HG03045 (cell line): ENCODE measurements around the gene ZNF785.
"Not testable (repeated sequence)": the region's sequence is repeated elsewhere in the genome, so short reads cannot be mapped to it uniquely, and the experiment has no call there.

Source experiments
- ATAC-seq: cut with Tn5 transposase; IDR thresholded peaks from one replicate; pipeline ENCODE4 v1.9.1; 2021; ENCODE audit warnings: mild to moderate bottlenecking, moderate library complexity; ENCODE audit not compliant: unreplicated experiment

Gene ZNF785

GRCh38 chr16:30585400-30586191, at the start of gene ZNF785:
Gene ZNF785 (minus strand): TSS chr16:30585697. CDS start chr16:30585611, 86 bp downstream.
- ATAC-seq = peak; percentile 85

GRCh38 chr16:30633526-30633925, 48.0 kb upstream of the ZNF785 start:
- ATAC-seq = no peak

DNA sequence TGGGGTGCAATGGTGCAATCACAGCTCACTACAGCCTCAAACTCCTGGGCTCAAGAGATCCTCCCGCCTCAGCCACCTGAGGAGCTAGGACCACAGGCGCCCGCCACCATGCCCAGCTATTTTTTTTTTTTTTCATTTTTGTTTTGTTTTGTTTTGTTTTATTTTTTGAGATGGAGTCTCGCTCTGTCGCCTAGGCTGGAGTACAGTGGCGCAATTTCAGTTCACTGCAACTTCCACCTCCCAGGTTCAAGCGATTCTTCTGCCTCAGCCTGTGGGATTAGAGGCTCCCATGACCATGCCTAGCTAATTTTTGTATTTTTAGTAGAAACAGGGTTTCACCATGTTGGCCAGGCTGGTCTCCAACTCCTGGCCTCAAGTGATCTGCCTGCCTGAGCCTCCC, 47.0 kb upstream of the ZNF785 start:
- not testable (repeated sequence) for ATAC-seq

GRCh38 chr16:30628628-30629540, 43.4 kb upstream of the ZNF785 start:
- ATAC-seq = no peak

DNA sequence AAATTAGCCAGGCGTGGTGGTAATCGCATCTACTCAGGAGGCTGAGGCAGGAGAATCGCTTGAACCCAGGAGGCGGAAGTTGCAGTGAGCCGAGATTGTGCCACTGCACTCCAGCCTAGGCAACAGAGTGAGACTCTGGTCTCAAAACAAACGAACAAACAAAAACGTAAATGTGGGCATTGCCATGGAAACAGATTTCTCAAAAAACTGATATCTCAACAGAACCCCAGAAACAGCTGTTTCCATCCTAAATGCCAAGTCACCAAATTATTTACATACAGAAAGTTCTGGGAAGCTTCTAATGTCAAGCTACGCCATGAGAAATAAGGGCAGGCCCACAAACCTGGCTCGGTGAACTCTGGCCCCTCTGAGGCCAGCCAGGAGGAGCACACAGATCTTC, 40.7 kb upstream of the ZNF785 start:
- no peak for ATAC-seq

DNA sequence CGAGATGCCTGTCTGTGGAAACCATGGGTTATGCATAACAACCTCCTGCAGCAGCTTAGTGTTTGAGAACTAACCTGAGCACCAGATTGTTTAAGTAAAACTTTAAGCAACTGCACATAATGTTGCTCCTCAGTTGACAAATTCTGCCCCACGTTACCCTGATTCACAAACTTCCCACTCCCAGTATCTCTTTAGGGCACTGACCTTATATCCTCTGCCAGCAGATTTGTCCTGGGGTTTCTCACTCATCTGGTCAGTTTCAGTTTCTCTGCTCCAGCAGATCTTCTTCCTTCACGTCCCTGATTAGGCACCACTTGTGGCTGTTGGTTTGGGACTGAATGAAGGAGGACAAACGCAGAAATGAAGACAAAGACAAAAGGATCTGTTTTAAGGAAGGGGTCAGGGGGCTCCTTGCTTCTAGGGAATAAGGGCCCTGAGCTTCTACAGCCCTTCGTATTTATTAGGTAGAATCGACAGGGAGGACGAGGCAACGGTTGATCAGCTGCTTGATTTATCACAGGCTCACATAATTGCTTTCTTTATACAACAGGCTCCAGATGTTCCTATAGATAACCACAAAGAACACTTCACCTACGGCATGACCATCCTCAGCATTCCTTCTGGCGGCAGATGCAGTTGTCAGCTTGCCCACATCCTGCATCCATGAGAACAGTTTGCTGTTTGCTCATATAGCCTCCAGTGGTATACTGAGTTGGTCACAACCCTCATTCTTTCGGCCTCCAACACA, 38.2 kb upstream of the ZNF785 start:
- no peak for ATAC-seq

DNA sequence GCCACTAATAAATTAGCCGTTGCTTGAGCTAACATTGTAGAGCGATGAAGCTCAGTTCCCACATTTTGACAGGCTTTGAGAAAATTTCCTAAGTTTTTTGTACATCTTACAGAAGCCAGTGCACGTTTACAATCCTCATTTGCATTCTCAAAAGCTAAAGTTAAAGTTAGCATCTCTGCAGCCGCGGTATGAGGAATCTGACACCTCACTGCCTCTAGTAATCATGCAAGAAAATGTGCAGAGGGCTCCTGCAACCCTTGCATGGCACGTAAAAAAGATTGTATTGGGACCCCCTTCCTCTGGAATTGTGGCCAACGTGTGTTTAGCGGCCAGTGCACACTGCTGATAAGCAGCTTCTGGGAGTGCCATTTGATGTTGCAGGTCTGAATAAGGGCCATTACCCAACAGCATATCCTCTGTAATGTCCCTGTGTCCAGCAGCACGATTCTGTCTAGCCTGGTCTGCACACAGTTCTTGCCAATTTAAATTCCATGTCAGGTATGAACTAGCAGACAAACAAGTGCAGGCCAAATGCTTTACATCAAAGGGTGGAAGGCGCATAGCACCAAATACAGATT, 37.0 kb upstream of the ZNF785 start:
- no peak for ATAC-seq

GRCh38 chr16:30621765-30622164, 36.3 kb upstream of the ZNF785 start:
- no peak for ATAC-seq

DNA sequence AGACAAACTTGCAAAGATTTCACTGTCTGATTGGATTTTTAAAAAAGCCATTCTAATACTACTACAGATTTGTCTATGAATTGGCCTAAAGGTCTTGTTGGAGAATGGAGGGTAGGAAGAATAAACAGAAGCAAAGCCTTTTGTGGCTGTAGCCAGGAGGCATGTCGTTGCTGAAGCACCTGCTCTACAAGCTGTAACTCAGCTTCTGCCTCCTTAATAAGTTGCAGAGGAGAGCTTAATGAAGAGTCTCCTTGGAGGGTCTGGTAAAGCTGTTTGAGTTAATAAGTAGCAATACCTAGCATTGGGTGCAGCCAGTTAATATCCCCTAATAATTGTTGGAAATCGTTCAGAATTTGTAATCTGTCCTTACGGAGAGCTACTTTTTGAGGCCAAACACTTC, 34.7 kb upstream of the ZNF785 start:
- no peak for ATAC-seq

DNA sequence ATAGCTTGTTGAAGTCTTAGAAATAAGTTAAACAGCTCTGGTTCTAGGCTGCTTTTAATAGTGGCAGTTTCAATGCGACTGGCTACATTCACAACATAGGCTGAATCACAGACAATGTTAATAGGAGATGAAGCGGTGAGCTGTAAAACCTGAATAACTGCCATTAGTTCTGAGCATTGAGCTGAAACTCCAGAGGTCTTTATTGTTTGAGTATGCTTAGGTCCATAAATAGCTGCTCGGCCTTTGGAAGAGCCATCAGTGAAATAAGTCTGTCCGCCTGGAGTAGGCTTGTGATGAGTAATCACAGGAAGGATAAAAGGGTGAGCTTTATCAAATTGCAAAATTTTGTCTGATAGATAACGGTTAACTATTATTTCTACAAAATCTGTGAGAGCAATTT, 34.1 kb upstream of the ZNF785 start:
- no peak for ATAC-seq

GRCh38 chr16:30619202-30619601, 33.7 kb upstream of the ZNF785 start:
- no peak for ATAC-seq

DNA sequence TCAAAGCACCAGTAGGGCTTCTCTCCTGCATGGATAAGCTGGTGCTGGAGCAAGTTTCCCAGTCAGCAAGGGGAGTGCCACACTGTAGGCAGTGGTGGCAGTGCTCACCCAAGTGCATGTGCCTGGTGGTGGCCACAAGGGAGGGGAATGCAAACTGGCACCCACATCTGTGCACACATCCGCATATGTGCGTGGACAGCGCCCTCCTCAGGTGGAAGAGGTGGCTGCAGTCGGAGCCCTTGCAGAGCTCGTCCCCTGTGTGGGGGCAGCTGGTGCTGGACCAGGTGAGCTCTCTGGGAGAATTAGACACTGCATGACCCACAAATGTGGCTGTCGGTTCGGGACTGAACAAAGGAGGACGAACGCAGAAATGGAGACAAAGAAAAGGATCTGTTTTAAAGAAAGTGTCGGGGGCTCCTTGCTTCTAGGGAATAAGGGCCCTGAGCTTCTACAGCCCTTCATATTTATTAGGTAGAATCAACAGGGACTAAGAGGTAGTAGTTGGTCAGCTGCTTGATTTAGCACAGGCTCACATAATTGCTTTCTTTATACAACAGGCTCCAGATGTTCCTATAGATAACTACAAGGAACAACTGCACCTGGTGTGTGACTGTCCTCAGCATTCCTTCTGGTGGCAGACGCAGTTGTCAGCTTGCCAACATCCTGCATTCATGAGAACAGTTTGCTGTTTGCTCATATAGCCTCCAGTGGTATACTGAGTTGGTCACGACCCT, 30.0 kb upstream of the ZNF785 start:
- no peak for ATAC-seq

DNA sequence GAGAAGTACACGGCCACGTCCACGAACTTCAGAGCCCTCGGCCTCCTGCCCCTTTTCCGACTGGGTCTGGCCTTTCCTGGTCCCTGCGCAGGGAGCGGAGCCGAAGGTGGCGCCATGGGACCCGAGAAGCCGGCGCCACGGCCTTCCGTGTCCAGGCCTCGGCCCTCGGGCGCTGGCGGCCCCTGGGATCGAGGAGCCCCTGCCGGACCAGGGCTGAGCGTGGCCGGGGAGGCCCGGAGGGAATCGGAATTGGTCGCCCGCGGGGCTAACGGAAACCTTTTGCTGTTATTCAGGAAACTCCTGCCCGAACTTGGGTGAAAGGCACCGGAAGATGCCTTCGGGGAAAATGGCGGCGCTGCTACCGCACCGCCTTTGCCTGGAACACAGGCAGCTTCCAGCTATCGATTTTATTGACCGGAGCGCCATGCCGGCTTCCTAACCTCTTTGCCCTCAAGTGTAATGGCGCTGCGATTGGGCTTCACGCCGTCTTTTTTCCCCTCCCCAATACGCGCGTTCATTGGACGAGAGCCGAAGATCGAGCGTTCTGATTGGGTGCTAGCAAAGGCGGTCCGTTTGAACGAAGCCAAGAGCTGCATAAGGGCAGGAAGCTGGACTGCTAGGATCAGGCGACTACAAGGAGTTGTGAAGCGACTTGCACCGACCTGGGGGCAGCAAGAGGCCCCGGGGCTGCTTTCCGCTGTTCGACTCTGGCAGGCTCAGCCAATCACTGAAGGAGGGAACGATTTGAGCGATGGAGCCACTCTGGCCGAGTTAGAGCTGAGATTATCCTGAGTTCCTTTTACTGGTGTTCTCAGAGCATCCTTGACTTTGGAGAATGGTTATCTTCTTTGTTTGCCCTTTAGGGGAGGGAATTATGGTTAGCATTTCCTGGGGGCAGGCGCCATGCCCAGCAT, 24.7 kb upstream of the ZNF785 start, which contains the start of gene ZNF689:
Gene ZNF689, minus strand, starts transcription at position 464 of the 914 bp plus-strand sequence. Its CDS starts 348 bp downstream, at position 116.
- ATAC-seq = peak; percentile 86

DNA sequence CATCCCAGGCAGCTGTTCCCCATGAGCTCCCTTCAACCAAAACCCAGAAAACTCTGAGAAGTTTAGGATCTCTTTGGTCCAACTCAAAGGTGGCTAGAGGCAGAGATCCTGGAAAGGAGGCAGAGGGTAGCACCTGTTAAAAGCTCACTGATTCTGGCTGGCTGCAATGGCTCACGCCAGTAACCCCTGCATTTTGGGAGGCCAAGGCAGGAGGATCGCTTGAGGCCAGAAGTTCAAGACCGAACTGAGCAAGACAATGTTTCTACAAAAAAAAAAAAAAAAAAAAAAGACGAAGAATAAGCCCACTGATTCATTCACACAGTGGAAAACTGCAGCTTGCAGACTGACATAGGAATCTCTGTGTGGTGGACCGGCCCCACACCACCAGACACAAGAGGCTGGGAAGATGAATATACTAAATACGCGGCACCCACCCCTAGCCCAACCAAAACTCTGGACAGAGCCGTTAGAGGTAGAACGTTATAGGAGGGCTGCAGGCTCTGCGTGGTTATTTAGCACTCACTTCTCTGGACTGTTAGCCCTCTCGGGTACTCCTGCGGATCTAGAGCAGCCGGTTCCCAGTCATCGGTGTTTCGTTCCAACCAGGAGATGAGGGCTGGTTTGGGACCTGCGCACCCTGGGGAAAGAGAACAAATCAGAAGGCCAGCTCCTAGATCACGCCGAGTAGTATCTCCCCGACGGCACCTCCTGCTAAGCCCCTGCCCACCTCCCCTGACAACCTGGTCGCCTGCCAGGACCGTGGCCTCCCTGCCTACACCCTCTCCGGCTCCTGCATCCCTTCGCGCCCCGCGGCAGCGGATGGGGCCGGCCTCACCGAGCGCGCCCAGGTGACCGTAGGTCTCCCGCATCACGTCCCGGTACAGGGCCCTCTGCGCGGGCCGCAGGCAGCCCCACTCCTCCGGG, 23.8 kb upstream of the ZNF785 start:
- ATAC-seq = peak; percentile 28

GRCh38 chr16:30606004-30606403, 20.5 kb upstream of the ZNF785 start:
- ATAC-seq = no peak

DNA sequence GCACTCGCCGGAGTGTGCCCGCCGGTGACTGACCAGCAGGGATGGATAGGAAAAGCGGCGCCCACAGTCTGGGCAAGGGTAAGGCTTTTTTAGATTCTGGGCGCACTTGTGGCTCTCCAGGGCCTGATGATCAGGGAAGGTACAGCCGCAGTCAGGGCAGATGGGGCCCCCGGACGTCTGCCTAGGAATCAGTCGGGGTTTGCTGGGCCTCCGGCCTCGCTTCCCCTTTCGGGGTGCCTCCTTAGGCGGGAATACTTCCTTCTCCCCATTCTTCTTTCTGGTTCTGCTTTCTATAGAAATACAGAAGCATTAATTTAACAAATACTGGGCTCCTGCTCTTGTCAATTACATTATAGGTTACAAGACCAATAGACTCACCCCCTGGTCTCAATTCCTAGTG, 19.7 kb upstream of the ZNF785 start:
- ATAC-seq = no peak

- no peak for ATAC-seq
Observed at GRCh38 chr16:30604316-30604947, 18.9 kb upstream of the ZNF785 start.

GRCh38 chr16:30603945-30604315, 18.4 kb upstream of the ZNF785 start:
- no peak for ATAC-seq
